Activated B cell treated with CpG ODN at 0.5 μM for 24 hours (primary cell): ENCODE results near the gene ZMYND19. TPM values are rescaled to one million over a fixed set of nuclear protein-coding genes. Genes with fewer than 3 reads are reported as not detected.
A peak's percentile ranks its signal among the peaks of the same experiment; 100 is the strongest.
"Not testable (repeated sequence)": the region's sequence is repeated elsewhere in the genome, so short reads cannot be mapped to it uniquely, and the experiment has no call there.

ENCODE experiments used
- ATAC-seq: fragments of 200-7000 bp; cut with Tn5 transposase; one replicate; pipeline ENCODE4 v1.10.0; 2021; ENCODE audit warnings: low read depth, mild to moderate bottlenecking, moderate library complexity
- CTCF ChIA-PET: fragments of 350-600 bp; sonication (Branson Sonifier 250); formaldehyde crosslinking; loops from one replicate; lab custom pipeline; 2021; ENCODE audit warnings: antibody characterized with exemption; lab: Charles Lee
- POLR2A ChIA-PET: fragments of 350-600 bp; sonication (Branson Sonifier 250); formaldehyde crosslinking; loops from one replicate; lab custom pipeline; 2021; ENCODE audit warnings: antibody characterized with exemption; lab: Charles Lee
- DNase-seq: peaks from one replicate; pipeline ENCODE4 v3.0.0; 2022
- H3K27ac Mint-ChIP-seq: one replicate; pipeline ENCODE4 v1.8.0; 2020; ENCODE audit warnings: mixed read lengths
- H3K27me3 Mint-ChIP-seq: one replicate; pipeline ENCODE4 v1.8.0; 2021; ENCODE audit warnings: mixed read lengths
- H3K36me3 Mint-ChIP-seq: one replicate; pipeline ENCODE4 v1.8.0; 2021; ENCODE audit warnings: low read depth, mixed read lengths
- H3K4me1 Mint-ChIP-seq: one replicate; pipeline ENCODE4 v1.8.0; 2021; ENCODE audit warnings: mixed read lengths
- H3K4me3 Mint-ChIP-seq: one replicate; pipeline ENCODE4 v1.8.0; 2020; ENCODE audit warnings: mild to moderate bottlenecking, mixed read lengths
- H3K9me3 Mint-ChIP-seq: one replicate; pipeline ENCODE4 v1.8.0; 2020; ENCODE audit warnings: mixed read lengths
- CTCF ChIP-seq: fragments of 200-600 bp; IDR thresholded peaks from one replicate; pipeline ENCODE4 v1.8.0; 2022; ENCODE audit warnings: antibody characterized with exemption, mild to moderate bottlenecking
- intact Hi-C: fragments of 100-400 bp; cut with micrococcal nuclease; formaldehyde crosslinking; loops from one replicate; pipeline ENCODE4 v1.15.1; 2024
- total RNA-seq: library from RNA; stranded (reverse); gene quantifications from 2 replicates; pipeline ENCODE4 v1.2.3, GENCODE V29; 2022

Gene ZMYND19
- total RNA-seq, 1 donor from 2014 or later, result 21.9 TPM

DNA sequence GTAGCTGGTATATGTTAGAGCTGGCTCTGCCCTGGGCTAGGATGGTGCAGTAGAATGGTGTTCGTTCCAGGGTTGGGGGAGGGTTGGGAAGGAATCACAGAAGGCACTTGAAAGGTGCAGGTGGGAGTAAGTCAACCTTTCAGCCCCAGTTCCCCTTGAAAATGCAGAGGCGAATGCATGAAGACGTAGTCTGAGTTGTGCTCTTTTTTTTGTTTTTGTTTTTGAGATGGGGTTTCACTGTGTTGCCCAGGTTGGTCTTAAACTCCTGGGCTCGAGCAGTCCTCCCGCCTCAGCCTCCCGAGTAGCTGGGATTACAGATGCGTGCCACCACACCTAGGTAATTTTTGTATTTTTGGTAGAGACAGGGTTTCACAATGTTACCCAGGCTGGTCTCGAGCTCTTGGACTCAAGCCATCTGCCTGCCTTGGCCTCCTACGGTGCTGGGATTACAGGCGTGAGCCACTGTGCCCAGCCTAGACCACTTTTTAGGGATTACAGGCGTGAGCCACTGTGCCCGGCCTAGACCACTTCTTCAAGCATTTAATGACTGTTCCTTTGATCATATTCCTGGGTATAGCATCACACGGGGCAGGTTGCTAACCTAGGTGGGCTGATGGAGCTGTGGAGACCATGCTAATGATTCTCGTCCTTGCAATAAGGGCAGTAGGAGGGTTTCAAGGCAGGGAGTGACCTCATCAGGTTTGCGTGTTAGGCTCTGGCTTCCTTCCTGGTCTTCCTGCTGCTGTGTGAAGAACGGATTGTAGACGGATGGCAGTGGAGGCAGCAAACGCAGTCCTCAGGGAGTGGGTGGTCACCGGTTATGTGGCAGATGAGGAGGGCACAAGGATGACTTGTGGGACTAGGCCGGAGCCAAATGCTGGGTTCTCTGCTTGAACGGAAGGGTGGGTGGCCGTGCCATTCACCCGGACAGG, 42.2 kb upstream of the ZMYND19 start:
- Mint-ChIP-seq H3K27me3 (no peaks in the 10 kb centered on the region), H3K27ac (peak overlapping the region; percentile 32), H3K4me1 (peaks cover 61% of the 10 kb centered on the region), H3K4me3 (no peak overlapping the region), H3K36me3 (peaks cover 11% of the 10 kb centered on the region), H3K9me3 (no peaks in the 10 kb centered on the region)
- ATAC-seq, result no peak
- no peak for TF ChIP-seq CTCF
- no peak for DNase-seq
- intact Hi-C loops, result no loop called here
- ChIA-PET POLR2A (no interaction called here), CTCF (no interaction called here)

DNA sequence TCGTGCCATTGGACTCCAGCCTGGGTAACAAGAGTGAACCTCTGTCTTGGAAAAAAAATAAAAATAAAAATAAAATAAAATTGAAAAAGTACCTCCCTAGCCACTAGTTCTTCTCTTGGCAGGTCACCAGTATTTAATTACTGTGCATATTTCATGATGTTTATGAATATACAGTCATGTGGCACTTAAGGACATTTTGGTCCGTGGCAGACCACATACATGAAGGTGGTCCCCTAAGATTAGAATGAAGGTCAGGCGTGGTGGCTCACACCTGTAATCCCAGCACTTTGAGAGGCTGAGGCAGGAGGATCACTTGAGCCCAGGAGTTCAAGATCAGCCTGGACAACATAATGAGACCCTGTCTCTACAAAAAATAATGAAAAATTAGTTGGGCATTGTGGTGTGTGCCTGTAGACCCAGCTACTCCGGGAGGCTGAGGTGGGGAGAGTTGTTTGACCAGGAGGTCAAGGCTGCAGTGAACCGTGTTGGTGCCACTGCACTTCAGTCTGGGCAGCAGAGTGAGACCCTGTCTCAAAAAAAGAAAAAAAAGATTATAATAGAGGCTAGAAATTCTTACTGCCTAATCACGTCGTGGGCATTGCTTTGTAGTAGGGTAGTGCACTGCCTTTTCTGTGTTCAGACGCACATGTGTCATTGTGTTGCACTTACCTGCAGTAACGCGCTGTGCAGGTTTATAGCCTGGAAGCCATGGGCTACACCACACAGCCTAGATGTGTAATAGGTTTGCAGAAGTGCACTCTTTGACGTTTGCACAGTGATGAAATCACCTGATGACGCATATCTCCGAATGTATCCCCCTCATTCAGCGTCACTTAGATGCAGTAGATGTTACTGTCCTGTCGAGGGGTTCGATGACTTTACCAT, 41.3 kb upstream of the ZMYND19 start:
- H3K27ac Mint-ChIP-seq, result no peak overlapping the region
- CTCF ChIA-PET, result no interaction called here

DNA sequence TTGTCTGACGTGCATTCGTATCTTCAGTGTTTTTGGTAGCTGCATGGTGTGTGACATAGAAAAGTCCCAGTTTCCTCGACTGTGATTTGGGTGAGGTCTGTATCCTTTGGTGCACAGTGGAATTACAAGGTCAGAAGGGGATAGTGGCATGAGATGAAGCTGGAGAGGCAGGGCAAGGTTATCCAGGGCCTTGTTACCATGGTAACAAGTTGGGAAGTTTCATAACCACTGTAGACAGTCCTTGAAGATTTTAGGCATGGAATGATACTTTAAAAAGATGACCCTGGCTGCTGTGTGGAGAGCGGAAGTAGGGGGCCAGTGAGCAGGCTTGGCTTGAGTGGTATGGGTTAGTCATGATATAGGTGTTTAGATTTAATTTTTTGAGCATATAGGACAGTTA, 40.4 kb upstream of the ZMYND19 start:
- POLR2A ChIA-PET, result interaction anchor here (4.2 kb wide), 1 partner anchor 11 kb away, joined by 30 read pairs; the partner anchor contains the start of gene EHMT1
- H3K9me3 Mint-ChIP-seq, result no peaks in the 10 kb centered on the region
- H3K4me3 Mint-ChIP-seq, result peak overlapping the region; percentile 9
- H3K27me3 Mint-ChIP-seq, result no peaks in the 10 kb centered on the region
- H3K27ac Mint-ChIP-seq, result peak overlapping the region; percentile 37
- peaks cover 11% of the 10 kb centered on the region for H3K36me3 Mint-ChIP-seq
- intact Hi-C loops, result no loop called here
- H3K4me1 Mint-ChIP-seq, result peaks cover 59% of the 10 kb centered on the region
- TF ChIP-seq CTCF, result no peak
- no peak for ATAC-seq
- CTCF ChIA-PET, result no interaction called here
- DNase-seq, result no peak

More for the DNA sequence above, 41.3 kb upstream of the ZMYND19 start:
- no peak for TF ChIP-seq CTCF
- POLR2A ChIA-PET, result no interaction called here
- Mint-ChIP-seq H3K4me3 (no peak overlapping the region), H3K27me3 (no peaks in the 10 kb centered on the region), H3K9me3 (no peaks in the 10 kb centered on the region), H3K36me3 (peaks cover 11% of the 10 kb centered on the region), H3K4me1 (peaks cover 60% of the 10 kb centered on the region)
- DNase-seq (no peak), ATAC-seq (no peak)
- intact Hi-C loops, result no loop called here

DNA sequence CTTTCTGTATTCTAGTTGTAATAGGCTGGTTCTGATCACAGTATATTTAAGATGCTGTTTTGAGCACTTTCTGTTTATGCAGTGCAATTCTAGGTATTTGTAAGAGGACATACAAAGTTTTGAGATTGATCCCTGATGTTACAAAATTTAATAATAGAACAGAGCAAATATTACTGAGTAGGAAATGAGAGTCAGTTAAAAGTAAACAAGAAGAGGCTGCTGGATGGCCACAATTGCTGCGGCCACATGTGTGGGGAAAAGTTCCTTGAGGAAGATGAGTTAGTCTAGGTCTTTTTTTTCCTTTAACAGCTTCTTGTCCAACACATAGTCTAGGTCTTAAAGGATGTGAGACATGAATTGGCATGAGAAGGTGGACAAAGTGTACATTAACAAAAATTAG, 39.8 kb upstream of the ZMYND19 start:
- TF ChIP-seq CTCF, result no peak
- Mint-ChIP-seq H3K9me3 (no peaks in the 10 kb centered on the region), H3K27me3 (no peaks in the 10 kb centered on the region), H3K36me3 (peaks cover 13% of the 10 kb centered on the region), H3K4me1 (peaks cover 64% of the 10 kb centered on the region), H3K27ac (no peak overlapping the region), H3K4me3 (peak overlapping the region; percentile 3)
- ChIA-PET POLR2A (interaction anchor here (4.2 kb wide), 1 partner anchor 11 kb away, joined by 30 read pairs; the partner anchor contains the start of gene EHMT1), CTCF (no interaction called here)
- no peak for ATAC-seq
- no peak for DNase-seq
- intact Hi-C loops, result no loop called here

GRCh38 chr9:137627406-137627805, 37.1 kb upstream of the ZMYND19 start:
- H3K4me1 Mint-ChIP-seq, result peaks cover 63% of the 10 kb centered on the region
- DNase-seq, H3K4me3 Mint-ChIP-seq, H3K9me3 Mint-ChIP-seq, H3K27ac Mint-ChIP-seq, intact Hi-C loops, H3K27me3 Mint-ChIP-seq, ATAC-seq: not testable (repeated sequence)
- ChIA-PET POLR2A (interaction anchor here (4.2 kb wide), 1 partner anchor 8 kb away, joined by 30 read pairs; the partner anchor contains the start of gene EHMT1), CTCF (interaction anchor here (1.5 kb wide), 1 partner anchor 39 kb away, joined by 3 read pairs; no protein-coding TSS in a partner anchor)
- peaks cover 13% of the 10 kb centered on the region for H3K36me3 Mint-ChIP-seq
